ENCODE measurements around the gene GSTA1. TPM values are rescaled to one million over a fixed set of nuclear protein-coding genes. Genes with fewer than 3 reads are reported as not detected.
A peak's percentile ranks its signal among the peaks of the same experiment; 100 is the strongest.
"Not testable (repeated sequence)": the region's sequence is repeated elsewhere in the genome, so short reads cannot be mapped to it uniquely, and the experiment has no call there.

GSTA1 gene
- total RNA-seq, 1 experiment from 2014 or later = 8.5 TPM

GRCh38 chr6:52788478-52788877 is 15.1 kb downstream of the GSTA1 start:
- DNase-seq (ENCODE audit: low read depth in 1 of 2, low spot score in 2 of 2) = peak in 1 of 2 experiments; percentile 25
- Histone ChIP-seq H3K27ac (peak overlapping the region; percentile 79), H3K9me3 (replicated peaks) (0 out of 2 replicates have a peak, but pooled peaks cover 2% of the 10 kb centered on the region), H3K4me1 (replicated peaks) (peaks cover 26% of the 10 kb centered on the region), H3K4me3 (no peak overlapping the region), H3K27me3 (replicated peaks) (no peaks in the 10 kb centered on the region), H3K36me3 (no peaks in the 10 kb centered on the region)

- no peaks in the 10 kb centered on the region for H3K36me3 ChIP-seq
- no peak for DNase-seq (ENCODE audit: low read depth in 1 of 2, low spot score in 2 of 2)
- H3K4me3 ChIP-seq = no peak overlapping the region
- no peak overlapping the region for H3K27ac ChIP-seq
- H3K9me3 ChIP-seq (replicated peaks) = 0 out of 2 replicates have a peak, but pooled peaks cover 2% of the 10 kb centered on the region
- peaks cover 27% of the 10 kb centered on the region for H3K4me1 ChIP-seq (replicated peaks)
- H3K27me3 ChIP-seq (replicated peaks) = no peaks in the 10 kb centered on the region
Measured at GRCh38 chr6:52787917-52788316, 15.7 kb downstream of the GSTA1 start.

GRCh38 chr6:52786249-52786956 is 17.2 kb downstream of the GSTA1 start:
- Histone ChIP-seq H3K36me3 (no peaks in the 10 kb centered on the region), H3K4me3 (no peak overlapping the region), H3K4me1 (replicated peaks) (peaks cover 29% of the 10 kb centered on the region), H3K27me3 (replicated peaks) (no peaks in the 10 kb centered on the region), H3K9me3 (replicated peaks) (0 out of 2 replicates have a peak, but pooled peaks cover 2% of the 10 kb centered on the region), H3K27ac (no peak overlapping the region)
- DNase-seq (ENCODE audit: low read depth in 1 of 2, low spot score in 2 of 2) = no peak

GRCh38 chr6:52782696-52783274 is 20.8 kb downstream of the GSTA1 start:
- not testable (repeated sequence) for H3K9me3 ChIP-seq (replicated peaks); H3K27ac ChIP-seq; H3K4me1 ChIP-seq (replicated peaks); H3K27me3 ChIP-seq (replicated peaks); H3K4me3 ChIP-seq; H3K36me3 ChIP-seq
- peak in 1 of 2 experiments; percentile 19 for DNase-seq (ENCODE audit: low read depth in 1 of 2, low spot score in 2 of 2)

GRCh38 chr6:52782209-52782608 is 21.4 kb downstream of the GSTA1 start:
- not testable (repeated sequence) for H3K27ac ChIP-seq; H3K4me1 ChIP-seq (replicated peaks); H3K27me3 ChIP-seq (replicated peaks); H3K36me3 ChIP-seq; DNase-seq (ENCODE audit: low read depth in 1 of 2, low spot score in 2 of 2); H3K4me3 ChIP-seq; H3K9me3 ChIP-seq (replicated peaks)

GRCh38 chr6:52779237-52779636 is 24.4 kb downstream of the GSTA1 start:
- Histone ChIP-seq H3K27ac (no peak overlapping the region), H3K27me3 (replicated peaks) (no peaks in the 10 kb centered on the region), H3K4me3 (no peak overlapping the region), H3K9me3 (replicated peaks) (no peaks in the 10 kb centered on the region), H3K4me1 (replicated peaks) (peaks cover 3% of the 10 kb centered on the region; the same call in 1 of the 2 replicates), H3K36me3 (no peaks in the 10 kb centered on the region)
- DNase-seq (ENCODE audit: low read depth in 1 of 2, low spot score in 2 of 2) = no peak

GRCh38 chr6:52776711-52777351 is 26.8 kb downstream of the GSTA1 start:
- DNase-seq (ENCODE audit: low read depth in 1 of 2, low spot score in 2 of 2); H3K36me3 ChIP-seq: not testable (repeated sequence)

GRCh38 chr6:52769399-52769798 is 34.2 kb downstream of the GSTA1 start:
- H3K4me3 ChIP-seq; DNase-seq (ENCODE audit: low read depth in 1 of 2, low spot score in 2 of 2); H3K36me3 ChIP-seq; H3K4me1 ChIP-seq (replicated peaks); H3K9me3 ChIP-seq (replicated peaks); H3K27me3 ChIP-seq (replicated peaks); H3K27ac ChIP-seq: not testable (repeated sequence)

More at GRCh38 chr6:52776711-52777351, 26.8 kb downstream of the GSTA1 start:
- H3K27ac ChIP-seq; H3K4me3 ChIP-seq; H3K9me3 ChIP-seq (replicated peaks); H3K27me3 ChIP-seq (replicated peaks); H3K4me1 ChIP-seq (replicated peaks): not testable (repeated sequence)

- not testable (repeated sequence) for DNase-seq (ENCODE audit: low read depth in 1 of 2, low spot score in 2 of 2); H3K36me3 ChIP-seq; H3K27me3 ChIP-seq (replicated peaks); H3K27ac ChIP-seq; H3K4me1 ChIP-seq (replicated peaks); H3K9me3 ChIP-seq (replicated peaks); H3K4me3 ChIP-seq
Measured at GRCh38 chr6:52767658-52768057, 36.0 kb downstream of the GSTA1 start.

- H3K4me1 ChIP-seq (replicated peaks); H3K4me3 ChIP-seq; DNase-seq (ENCODE audit: low read depth in 1 of 2, low spot score in 2 of 2); H3K27me3 ChIP-seq (replicated peaks); H3K27ac ChIP-seq; H3K9me3 ChIP-seq (replicated peaks); H3K36me3 ChIP-seq: not testable (repeated sequence)
Measured at GRCh38 chr6:52763322-52763916, 40.2 kb downstream of the GSTA1 start, which contains the start of gene GSTA2. TSS of gene GSTA2 (minus strand) at chr6:52763475. CDS start at chr6:52757947, 5,528 bp downstream.

- H3K27ac ChIP-seq; H3K27me3 ChIP-seq (replicated peaks); H3K36me3 ChIP-seq; DNase-seq (ENCODE audit: low read depth in 1 of 2, low spot score in 2 of 2); H3K4me3 ChIP-seq; H3K9me3 ChIP-seq (replicated peaks); H3K4me1 ChIP-seq (replicated peaks): not testable (repeated sequence)
Measured at GRCh38 chr6:52761673-52762491, 41.7 kb downstream of the GSTA1 start.

- no peaks in the 10 kb centered on the region for H3K27me3 ChIP-seq (replicated peaks)
- H3K36me3 ChIP-seq = no peaks in the 10 kb centered on the region
- no peak for DNase-seq (ENCODE audit: low read depth in 1 of 2, low spot score in 2 of 2)
- no peaks in the 10 kb centered on the region for H3K4me1 ChIP-seq (replicated peaks)
- no peak overlapping the region for H3K4me3 ChIP-seq
- no peaks in the 10 kb centered on the region for H3K9me3 ChIP-seq (replicated peaks)
- no peak overlapping the region for H3K27ac ChIP-seq
Measured at GRCh38 chr6:52760105-52760765, 43.4 kb downstream of the GSTA1 start.

- H3K9me3 ChIP-seq (replicated peaks) = no peaks in the 10 kb centered on the region
- no peak overlapping the region for H3K4me3 ChIP-seq
- no peaks in the 10 kb centered on the region for H3K36me3 ChIP-seq
- no peak for DNase-seq (ENCODE audit: low read depth in 1 of 2, low spot score in 2 of 2)
- no peaks in the 10 kb centered on the region for H3K27me3 ChIP-seq (replicated peaks)
- H3K27ac ChIP-seq = no peak overlapping the region
- no peaks in the 10 kb centered on the region for H3K4me1 ChIP-seq (replicated peaks)
Measured at GRCh38 chr6:52759085-52759484, 44.5 kb downstream of the GSTA1 start.
